Right atrium auricular region (tissue), 2 donors: ENCODE data around the gene ITGAE. TPM values are rescaled to one million over a fixed set of nuclear protein-coding genes. Genes with fewer than 3 reads are reported as not detected.

Experiments
- DNase-seq: peaks from one replicate; pipeline ENCODE4 v3.0.0-alpha.2; 2019; ENCODE audit warnings: low spot score
- H3K27ac ChIP-seq, 2 donors: fragments of 200-600 bp; sonication (generic); 1 replicate in 1 of 2; 2 replicates in 1 of 2; pipeline ENCODE4 v1.5.1; 2016 to 2019
- H3K27me3 ChIP-seq, 2 donors: fragments of 200-600 bp; sonication (generic); one replicate each; pipeline versions ENCODE4 v1.5.1 to v1.6.0; 2017 to 2019
- H3K36me3 ChIP-seq: fragments of 200-600 bp; sonication (generic); one replicate; pipeline ENCODE4 v1.5.1; 2016
- H3K4me1 ChIP-seq, 2 donors: fragments of 200-600 bp; sonication (generic); one replicate each; pipeline versions ENCODE4 v1.5.1 to v1.6.0; 2017 to 2019
- H3K4me3 ChIP-seq, 2 donors: fragments of 200-600 bp; sonication (generic); 1 replicate in 1 of 2; 2 replicates in 1 of 2; pipeline ENCODE4 v1.5.1; 2017 to 2019; ENCODE audit warnings: mild to moderate bottlenecking in 1 of 2, moderate library complexity in 1 of 2
- H3K9me3 ChIP-seq, 2 donors: fragments of 200-600 bp; sonication (generic); one replicate each; pipeline ENCODE4 v1.5.1; 2019
- CTCF ChIP-seq, 2 donors: fragments of 200-600 bp; sonication (generic); IDR thresholded peaks; one replicate each; pipeline ENCODE4 v1.5.1; 2019; ENCODE audit warnings: antibody characterized with exemption in 2 of 2
- total RNA-seq, 2 donors: library from RNA; depleted of rRNA; stranded (reverse); fragments of >200 nt; gene quantifications; one replicate each; pipeline ENCODE4 v1.1.0, GENCODE V29; 2016

ITGAE gene
- total RNA-seq, 2 donors from 2014 or later: 23.4 to 26.1 TPM

GRCh38 chr17:3678821-3679530 is 122.0 kb downstream of the ITGAE start:
- Histone ChIP-seq H3K27ac (no peak overlapping the region), H3K27me3 (no peaks in the 10 kb centered on the region), H3K9me3 (no peaks in the 10 kb centered on the region), H3K4me1 (no peaks in the 10 kb centered on the region), H3K4me3 (no peak overlapping the region), H3K36me3 (no peaks in the 10 kb centered on the region)
- DNase-seq: no peak
- no peak for TF ChIP-seq CTCF (IDR thresholded peaks at IDR 0.05)

DNA sequence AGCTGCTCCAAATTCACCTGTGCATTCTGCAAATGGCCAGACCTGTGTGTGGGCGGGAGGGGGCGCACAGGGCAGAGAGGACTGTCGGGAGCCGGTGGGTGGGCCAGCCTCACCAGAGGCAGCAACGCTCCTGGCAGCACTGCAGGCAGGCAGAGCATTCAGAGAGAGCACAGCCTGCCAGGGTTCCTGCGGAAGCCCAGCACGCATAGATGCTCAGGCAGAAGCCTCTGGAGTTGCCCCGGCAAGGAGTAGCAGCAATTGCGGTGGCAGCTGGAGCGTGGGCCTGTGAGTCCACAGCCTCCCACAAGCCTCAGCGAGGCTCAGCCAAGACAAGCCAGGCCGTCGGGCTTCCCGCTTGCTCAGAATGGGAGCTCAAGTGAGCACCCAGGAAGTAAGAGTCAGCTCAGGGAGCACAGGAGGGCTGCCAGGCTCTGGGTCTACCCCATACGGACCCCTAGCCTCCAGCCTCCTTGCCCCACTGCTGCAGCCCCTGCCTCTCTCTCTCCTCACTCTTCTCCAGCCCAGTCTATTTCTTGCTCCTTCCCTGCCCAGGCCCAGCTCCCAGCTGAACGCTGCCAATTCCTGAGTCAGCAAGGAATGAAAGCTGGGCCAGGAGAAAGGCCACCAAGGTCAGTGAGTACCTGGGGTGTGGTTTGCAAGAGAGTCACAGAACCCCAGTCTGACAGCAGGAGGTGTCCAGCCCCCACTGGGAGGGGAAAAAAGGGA is 122.7 kb downstream of the ITGAE start:
- no peaks in the 10 kb centered on the region for H3K27me3 ChIP-seq
- H3K36me3 ChIP-seq: no peaks in the 10 kb centered on the region
- H3K4me1 ChIP-seq: no peaks in the 10 kb centered on the region
- no peak overlapping the region for H3K27ac ChIP-seq
- H3K4me3 ChIP-seq: no peak overlapping the region
- no peaks in the 10 kb centered on the region for H3K9me3 ChIP-seq
- no peak for DNase-seq
- no peak for TF ChIP-seq CTCF (IDR thresholded peaks at IDR 0.05)

- no peaks in the 10 kb centered on the region for H3K4me1 ChIP-seq
- DNase-seq: no peak
- H3K27me3 ChIP-seq: no peaks in the 10 kb centered on the region
- no peak for TF ChIP-seq CTCF (IDR thresholded peaks at IDR 0.05)
- H3K9me3 ChIP-seq: no peaks in the 10 kb centered on the region
- no peaks in the 10 kb centered on the region for H3K36me3 ChIP-seq
- no peak overlapping the region for H3K27ac ChIP-seq
- no peak overlapping the region for H3K4me3 ChIP-seq
These were observed 125.1 kb downstream of the ITGAE start for GRCh38 chr17:3675886-3676285.

DNA sequence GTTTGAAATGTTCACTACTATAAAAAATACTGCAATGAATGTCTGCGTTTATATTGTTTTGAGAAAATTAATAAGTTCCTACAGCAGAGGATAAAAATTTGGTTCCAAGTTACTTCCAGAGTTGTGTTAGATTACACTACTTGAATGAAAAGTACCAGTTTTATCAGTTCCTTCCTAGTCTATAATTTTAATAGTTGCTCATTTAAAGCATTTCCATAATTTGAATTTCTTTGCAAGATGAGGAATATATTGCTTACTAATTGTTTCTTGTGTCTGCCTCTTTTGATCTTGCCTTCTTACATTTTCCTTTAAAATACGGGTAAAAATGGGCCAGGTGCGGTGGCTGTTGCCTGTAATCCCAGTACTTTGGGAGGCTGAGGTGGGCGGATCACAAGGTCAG is 128.4 kb downstream of the ITGAE start:
- peaks cover 0 to 15% of the 10 kb centered on the region in 2 donors for H3K4me1 ChIP-seq
- no peak overlapping the region for H3K4me3 ChIP-seq
- no peak for TF ChIP-seq CTCF (IDR thresholded peaks at IDR 0.05)
- H3K9me3 ChIP-seq: no peaks in the 10 kb centered on the region
- H3K36me3 ChIP-seq: no peaks in the 10 kb centered on the region
- DNase-seq: no peak
- no peaks in the 10 kb centered on the region for H3K27me3 ChIP-seq
- no peak overlapping the region for H3K27ac ChIP-seq

DNA sequence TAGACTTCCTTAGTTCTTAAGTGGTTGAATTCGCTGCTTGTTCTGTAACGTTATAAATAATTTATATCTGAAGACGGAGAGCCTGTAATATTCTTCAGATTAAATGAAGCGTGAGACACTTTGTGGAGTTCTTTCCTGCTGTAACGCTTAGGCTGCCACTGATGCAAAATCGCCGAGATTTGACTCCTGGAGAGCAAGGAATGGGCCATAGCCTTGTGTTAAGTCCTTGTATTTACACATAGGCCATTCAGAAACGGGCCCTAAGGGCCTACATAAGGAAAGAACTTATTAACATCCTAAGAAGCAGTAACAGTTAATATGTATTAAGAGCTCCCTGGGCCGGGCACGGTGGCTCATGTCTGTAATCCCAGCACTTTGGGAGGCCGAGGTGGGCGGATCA is 131.4 kb downstream of the ITGAE start:
- Histone ChIP-seq H3K27ac (peak overlapping the region in 1 of 2 donors; percentile 99), H3K4me3 (peak overlapping the region; percentile 75 to 84), H3K27me3 (no peaks in the 10 kb centered on the region), H3K4me1 (peaks cover 0 to 42% of the 10 kb centered on the region in 2 donors), H3K9me3 (no peaks in the 10 kb centered on the region), H3K36me3 (peaks cover 4% of the 10 kb centered on the region)
- DNase-seq: no peak
- TF ChIP-seq CTCF (IDR thresholded peaks at IDR 0.05): no peak
